Endothelial cell of umbilical vein (primary cell): ENCODE measurements around the gene TUBB4A. TPM values are rescaled to one million over a fixed set of nuclear protein-coding genes. Genes with fewer than 3 reads are reported as not detected.

Source experiments
- BruUV-seq: library from RNA; stranded (reverse); fragments of 400-500 nt; replicated peaks from 2 replicates; lab custom pipeline; 2021; lab: Mats Ljungman, UMichigan
- CTCF ChIA-PET: fragments of 300-600, 350-600 bp; sonication (Branson Sonifier 250); formaldehyde crosslinking; loops from one replicate; lab custom pipeline; 2021; ENCODE audit warnings: antibody characterized with exemption, inconsistent platforms; lab: Charles Lee
- POLR2A ChIA-PET: fragments of 300-600, 350-600 bp; sonication (Branson Sonifier 250); formaldehyde crosslinking; loops from one replicate; lab custom pipeline; 2021; ENCODE audit warnings: antibody characterized with exemption, inconsistent platforms; lab: Charles Lee
- DNase-seq: peaks from one replicate; pipeline ENCODE4 v3.0.0-alpha.2; 2011; ENCODE audit warnings: low read depth, low spot score
- FAIRE-seq: peaks from 2 replicates; lab custom pipeline; 2011; peaks lifted over from hg19 to GRCh38; lab: Jason Lieb, UNC
- H2AFZ ChIP-seq: 2 replicates; pipeline ENCODE4 v1.6.0; 2012; ENCODE audit warnings: low read depth, low read length, control low read depth, inconsistent platforms
- H3K27ac ChIP-seq: 2 replicates; pipeline ENCODE4 v1.5.1; 2011; ENCODE audit warnings: low read depth, mild to moderate bottlenecking, control low read depth, low read length, moderate library complexity; ENCODE audit not compliant: insufficient read depth
- H3K27me3 ChIP-seq, 2 experiments: 2 replicates each; pipeline versions ENCODE4 v1.6.0 to v1.6.1; 2011; ENCODE audit warnings: low read length in 2 of 2, mixed read lengths in 1 of 2; ENCODE audit not compliant: control insufficient read depth in 2 of 2, insufficient read depth in 2 of 2
- H3K36me3 ChIP-seq, 2 experiments: 2 replicates in 1 of 2; 3 replicates in 1 of 2; pipeline ENCODE4 v1.5.1; 2011; ENCODE audit warnings: low read length in 2 of 2, mild to moderate bottlenecking in 1 of 2, moderate library complexity in 1 of 2; ENCODE audit not compliant: control insufficient read depth in 2 of 2, insufficient read depth in 2 of 2; ENCODE audit errors: extremely low read depth in 1 of 2
- H3K4me1 ChIP-seq: 3 replicates; pipeline ENCODE4 v1.5.1; 2011; ENCODE audit warnings: mild to moderate bottlenecking, low read length; ENCODE audit not compliant: control insufficient read depth, insufficient read depth; ENCODE audit errors: extremely low read depth
- H3K4me2 ChIP-seq: 2 replicates; pipeline ENCODE4 v1.6.1; 2011; ENCODE audit warnings: low read length, control low read depth, mixed read lengths; ENCODE audit not compliant: insufficient read depth
- H3K4me3 ChIP-seq, 3 experiments: fragments of 200-600 bp in 1 of 3; sonication (generic), shearing (Covaris generic) in 1 of 3; replicated peaks in 1 of 3; 2 replicates each; pipeline ENCODE4 v1.5.1; 2011 to 2016; ENCODE audit warnings: control low read depth in 3 of 3, low read length in 3 of 3, mild to moderate bottlenecking in 2 of 3, inconsistent platforms in 1 of 3, low read depth in 1 of 3, moderate library complexity in 1 of 3; ENCODE audit not compliant: insufficient read depth in 1 of 3
- H3K79me2 ChIP-seq: 2 replicates; pipeline ENCODE4 v1.6.0; 2012; ENCODE audit warnings: low read length, inconsistent platforms; ENCODE audit not compliant: control insufficient read depth, insufficient read depth
- H3K9ac ChIP-seq: replicated peaks from 2 replicates; pipeline ENCODE3; 2011; ENCODE audit warnings: low read length, control low read depth; ENCODE audit not compliant: insufficient read depth; ENCODE audit errors: extremely low read depth
- H3K9me1 ChIP-seq: replicated peaks from 3 replicates; pipeline ENCODE4 v1.6.0; 2011; ENCODE audit warnings: mild to moderate bottlenecking, low read length; ENCODE audit not compliant: control insufficient read depth, insufficient read depth; ENCODE audit errors: extremely low read depth
- H3K9me3 ChIP-seq: replicated peaks from 2 replicates; pipeline ENCODE4 v1.5.1; 2012; ENCODE audit warnings: low read length, inconsistent platforms; ENCODE audit not compliant: control insufficient read depth, insufficient read depth
- H4K20me1 ChIP-seq: replicated peaks from 2 replicates; pipeline ENCODE3; 2011; ENCODE audit warnings: mild to moderate bottlenecking, low read length; ENCODE audit not compliant: control insufficient read depth, insufficient read depth; ENCODE audit errors: extremely low read depth
- CTCF ChIP-seq, 2 donors: IDR thresholded peaks; 1 replicate in 1 of 2; 2 replicates in 1 of 2; pipeline ENCODE4 v1.5.1; 2011; ENCODE audit warnings: low read length in 2 of 2, mild to moderate bottlenecking in 2 of 2, moderate library complexity in 2 of 2, control low read depth in 1 of 2, inconsistent platforms in 1 of 2, low read depth in 1 of 2; ENCODE audit not compliant: insufficient read depth in 1 of 2; ENCODE audit errors: extremely low read depth in 1 of 2
- EZH2 ChIP-seq: IDR thresholded peaks from 2 replicates; pipeline ENCODE4 v1.6.1; 2012; ENCODE audit warnings: borderline replicate concordance, low read depth, mild to moderate bottlenecking, moderate library complexity, low read length, inconsistent platforms; ENCODE audit not compliant: severe bottlenecking
- FOS ChIP-seq: IDR thresholded peaks from 2 replicates; pipeline ENCODE4 v1.6.1; 2011; ENCODE audit warnings: mild to moderate bottlenecking, low read length, moderate library complexity, borderline replicate concordance; ENCODE audit not compliant: insufficient read depth
- GATA2 ChIP-seq: IDR thresholded peaks from 2 replicates; pipeline ENCODE4 v1.7.0; 2011; ENCODE audit warnings: low read depth, mild to moderate bottlenecking, moderate library complexity, mixed read lengths, low read length; ENCODE audit not compliant: insufficient read length, insufficient read depth
- JUN ChIP-seq: IDR thresholded peaks from 2 replicates; pipeline ENCODE4 v1.6.1; 2011; ENCODE audit warnings: borderline replicate concordance, low read depth; ENCODE audit not compliant: insufficient read length, insufficient read depth
- MAX ChIP-seq: IDR thresholded peaks from 2 replicates; pipeline ENCODE4 v1.6.1; 2011; ENCODE audit not compliant: insufficient read depth, insufficient read length
- MYC ChIP-seq: IDR thresholded peaks from one replicate; pipeline ENCODE4 v1.6.1; 2011; ENCODE audit warnings: mild to moderate bottlenecking, low read depth, low read length
- POLR2A ChIP-seq: IDR thresholded peaks from 2 replicates; pipeline ENCODE4 v1.6.1; 2012; ENCODE audit warnings: low read depth, mild to moderate bottlenecking, control low read depth, low read length
- POLR2AphosphoS5 ChIP-seq: IDR thresholded peaks from 2 replicates; pipeline ENCODE4 v1.6.1; 2012; ENCODE audit warnings: low read depth, mild to moderate bottlenecking, control low read depth, low read length, moderate library complexity; ENCODE audit not compliant: insufficient read depth
- dilution Hi-C: fragments of 300-500 bp; cut with MboI; formaldehyde crosslinking; loops from one replicate; pipeline ENCODE4 v1.15.0; 2019; ENCODE audit warnings: low sequenced_read_pairs; ENCODE audit not compliant: extremely low pct_ligation_motif_present
- intact Hi-C: fragments of 100-400 bp; cut with micrococcal nuclease; formaldehyde crosslinking; loops from one replicate; pipeline ENCODE4 v1.10.0; 2022
- polyA plus RNA-seq, 4 experiments: library from polyadenylated mRNA; depleted of rRNA in 3 of 4; stranded (reverse) in 3 of 4; unstranded in 1 of 4; fragments of >200 nt; gene quantifications; 2 replicates each; pipeline versions ENCODE4 v1.2.1 to v1.2.3, GENCODE V29; 2011 to 2012; ENCODE audit warnings: missing spikeins in 1 of 4
- total RNA-seq: library from RNA; stranded (reverse); gene quantifications from 2 replicates; pipeline ENCODE4 v1.2.3, GENCODE V29; 2021

The TUBB4A gene
- total and polyA plus RNA-seq, 2 donors (not counting 3 experiments of a cell fraction or from before 2014, with no cell fraction given): not detected

GRCh38 chr19:6498294-6499036, 3.6 kb downstream of the TUBB4A start:
- BruUV-seq: no TSS peak
- H3K4me1 ChIP-seq: no peaks in the 10 kb centered on the region
- intact Hi-C loops: no loop called here
- no peak overlapping the region for H3K4me3 ChIP-seq
- dilution Hi-C loops: no loop called here
- ChIA-PET CTCF (interaction anchor here (1.0 to 2.1 kb wide), 2 partner anchors 16 to 135 kb away, joined by 3 to 7 read pairs; partner anchors contain the start of gene DENND1C), POLR2A (no interaction called here)
- H3K9ac ChIP-seq: no peak overlapping the region
- H3K9me1 ChIP-seq: no peaks in the 10 kb centered on the region
- no peaks in the 10 kb centered on the region for H3K9me3 ChIP-seq
- no peak overlapping the region for H3K4me2 ChIP-seq
- no peaks in the 10 kb centered on the region for H3K79me2 ChIP-seq
- no peaks in the 10 kb centered on the region for H4K20me1 ChIP-seq
- TF ChIP-seq POLR2AphosphoS5: no peak
- TF ChIP-seq EZH2: no peak
- TF ChIP-seq POLR2A: no peak
- H2AFZ ChIP-seq: no peak overlapping the region
- no peak overlapping the region for H3K27ac ChIP-seq
- FAIRE-seq (no peak), DNase-seq (no peak)
- peaks cover 16 to 24% of the 10 kb centered on the region in 2 experiments for H3K27me3 ChIP-seq
- H3K36me3 ChIP-seq: no peaks in the 10 kb centered on the region

GRCh38 chr19:6495947-6496346, 6.2 kb downstream of the TUBB4A start:
- Histone ChIP-seq H3K9me1 (no peaks in the 10 kb centered on the region), H4K20me1 (no peaks in the 10 kb centered on the region), H3K36me3 (no peaks in the 10 kb centered on the region), H3K4me3 (no peak overlapping the region), H3K27me3 (peaks cover 5 to 6% of the 10 kb centered on the region in 2 experiments), H2AFZ (no peak overlapping the region), H3K79me2 (no peaks in the 10 kb centered on the region), H3K4me1 (no peaks in the 10 kb centered on the region), H3K4me2 (no peak overlapping the region), H3K9ac (no peak overlapping the region), H3K27ac (no peak overlapping the region), H3K9me3 (no peaks in the 10 kb centered on the region)
- ChIA-PET CTCF (no interaction called here), POLR2A (no interaction called here)
- TF ChIP-seq POLR2A (no peak), POLR2AphosphoS5 (no peak), GATA2 (no peak), EZH2 (no peak), CTCF (IDR thresholded peaks at IDR 0.05; ENCODE audit: extremely low read depth in 1 of 2, insufficient read depth in 1 of 2, low read depth in 1 of 2, low read length in 2 of 2) (no peak), JUN (no peak), FOS (no peak), MYC (no peak), MAX (no peak)
- BruUV-seq: no TSS peak
- intact Hi-C loops (no loop called here), dilution Hi-C loops (no loop called here)
- FAIRE-seq (no peak), DNase-seq (no peak)
